Measurements from ENCODE around the gene MAGEA12. TPM values are rescaled to one million over a fixed set of nuclear protein-coding genes. Genes with fewer than 3 reads are reported as not detected.
"Not testable (repeated sequence)": the region's sequence is repeated elsewhere in the genome, so short reads cannot be mapped to it uniquely, and the experiment has no call there.

MAGEA12 gene
- total RNA-seq, 2 donors from 2014 or later: not detected

GRCh38 chrX:152758918-152759317, 25.4 kb downstream of the MAGEA12 start, which contains the start of gene CSAG3:
TSS of gene CSAG3 (plus strand) at chrX:152759218.
- ATAC-seq; intact Hi-C loops (cut with DNase I, micrococcal nuclease); DNase-seq: not testable (repeated sequence)

- ATAC-seq; intact Hi-C loops (cut with DNase I, micrococcal nuclease); DNase-seq: not testable (repeated sequence)
Measured at GRCh38 chrX:152759544-152759943, 26.0 kb downstream of the MAGEA12 start.

GRCh38 chrX:152761582-152761981, 28.0 kb downstream of the MAGEA12 start:
- ATAC-seq; intact Hi-C loops (cut with DNase I, micrococcal nuclease); DNase-seq: not testable (repeated sequence)

- DNase-seq; intact Hi-C loops (cut with DNase I, micrococcal nuclease); ATAC-seq: not testable (repeated sequence)
Measured at GRCh38 chrX:152766562-152766961, 33.0 kb downstream of the MAGEA12 start.

GRCh38 chrX:152769549-152770289, 36.2 kb downstream of the MAGEA12 start, which contains the start of gene MAGEA6:
TSS of gene MAGEA6 (minus strand) at chrX:152769689. CDS start at chrX:152767650, 2,039 bp downstream.
- ATAC-seq; intact Hi-C loops (cut with DNase I, micrococcal nuclease): not testable (repeated sequence)

GRCh38 chrX:152787062-152787461, 53.5 kb downstream of the MAGEA12 start:
- ATAC-seq: peak; percentile 48
- intact Hi-C loops (cut with DNase I, micrococcal nuclease); DNase-seq: not testable (repeated sequence)

More at GRCh38 chrX:152769549-152770289, 36.2 kb downstream of the MAGEA12 start, which contains the start of gene MAGEA6:
- not testable (repeated sequence) for DNase-seq

Other genes starting within 250 kb of the MAGEA12 start
- gene GABRQ, start 95.9 kb upstream of the MAGEA12 start, total RNA-seq: under 1 TPM in 1 of 2 donors, not detected in 1; 0.03 TPM
- not detected for gene MAGEA3, start 35.0 kb upstream of the MAGEA12 start, total RNA-seq
- gene CSAG2, start 24.5 kb upstream of the MAGEA12 start, total RNA-seq: not detected
- not detected for gene MAGEA2B, start 19.1 kb upstream of the MAGEA12 start, total RNA-seq
- not detected for gene CSAG1, start within 50 bp of the MAGEA12 start, total RNA-seq
- gene MAGEA2, start 20.1 kb downstream of the MAGEA12 start, total RNA-seq: not detected
- not detected for gene CSAG3, start 25.5 kb downstream of the MAGEA12 start, total RNA-seq
- not detected for gene MAGEA6, start 35.9 kb downstream of the MAGEA12 start, total RNA-seq
- gene CETN2, start 97.0 kb downstream of the MAGEA12 start, total RNA-seq: 10 to 100 TPM; 12.5 to 12.7 TPM
- gene NSDHL, start 97.3 kb downstream of the MAGEA12 start, total RNA-seq: 10 to 100 TPM; 17.3 to 36.2 TPM
- gene ZNF185, start 164.3 kb downstream of the MAGEA12 start, total RNA-seq: 1 to 10 TPM; 4.0 to 4.6 TPM